Measurements from ENCODE around the gene CNKSR2. TPM values are rescaled to one million over a fixed set of nuclear protein-coding genes. Genes with fewer than 3 reads are reported as not detected.

The CNKSR2 gene
- total RNA-seq, 1 experiment from 2014 or later: 11.3 TPM

GRCh38 chrX:21616386-21616785 lies 242.2 kb downstream of the CNKSR2 start:
- no peak for TF ChIP-seq ZNF121 (CRISPR knock-in tag; IDR thresholded peaks at IDR 0.05)
- TF ChIP-seq NFATC4 (CRISPR knock-in tag; IDR thresholded peaks at IDR 0.05): no peak
- ChIA-PET POLR2A (no interaction called here), CTCF (no interaction called here)
- DNase-seq (ENCODE audit: low spot score) (no peak), ATAC-seq (no peak)
- H3K27me3 Mint-ChIP-seq (ENCODE audit: low read depth): no peaks in the 10 kb centered on the region
- H3K9me3 Mint-ChIP-seq: no peaks in the 10 kb centered on the region
- H3K27ac Mint-ChIP-seq: no peak overlapping the region
- peaks cover 4% of the 10 kb centered on the region; the same call in 1 of the 2 replicates for H3K4me1 Mint-ChIP-seq
- no peaks in the 10 kb centered on the region for H3K36me3 Mint-ChIP-seq
- no peak overlapping the region for H3K4me3 Mint-ChIP-seq

DNA sequence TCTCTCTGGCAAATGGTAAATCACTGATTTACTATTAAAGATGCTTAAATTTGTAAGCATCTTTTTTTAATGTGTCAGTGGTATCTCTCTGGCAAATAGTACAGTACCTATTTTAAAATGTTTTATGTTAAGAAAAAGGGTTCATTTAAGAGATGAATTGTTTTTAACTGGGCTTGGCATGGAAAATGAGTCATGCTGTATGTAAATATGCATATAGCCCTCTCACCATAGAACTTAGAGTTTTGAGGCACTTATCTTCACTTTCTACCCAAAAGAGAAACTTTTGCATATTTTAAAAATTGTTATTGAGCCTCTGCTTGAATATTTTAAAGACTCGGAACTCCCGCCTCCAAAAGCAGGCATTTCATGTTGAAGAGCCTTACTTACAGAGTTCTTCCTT lies 246.0 kb downstream of the CNKSR2 start:
- no peaks in the 10 kb centered on the region for H3K27me3 Mint-ChIP-seq (ENCODE audit: low read depth)
- ChIA-PET CTCF (no interaction called here), POLR2A (no interaction called here)
- no peak for ATAC-seq
- peaks cover 4% of the 10 kb centered on the region; the same call in 1 of the 2 replicates for H3K4me1 Mint-ChIP-seq
- H3K4me3 Mint-ChIP-seq: no peak overlapping the region
- no peaks in the 10 kb centered on the region for H3K9me3 Mint-ChIP-seq
- H3K27ac Mint-ChIP-seq: no peak overlapping the region
- no peaks in the 10 kb centered on the region for H3K36me3 Mint-ChIP-seq
- no peak for TF ChIP-seq IRF2 (CRISPR knock-in tag; IDR thresholded peaks at IDR 0.05; ENCODE audit: borderline replicate concordance, low read depth)
- TF ChIP-seq MYBL2 (CRISPR knock-in tag; IDR thresholded peaks at IDR 0.05): no peak
- TF ChIP-seq RORB (CRISPR knock-in tag; IDR thresholded peaks at IDR 0.05): no peak
- TF ChIP-seq, protein P1, sequence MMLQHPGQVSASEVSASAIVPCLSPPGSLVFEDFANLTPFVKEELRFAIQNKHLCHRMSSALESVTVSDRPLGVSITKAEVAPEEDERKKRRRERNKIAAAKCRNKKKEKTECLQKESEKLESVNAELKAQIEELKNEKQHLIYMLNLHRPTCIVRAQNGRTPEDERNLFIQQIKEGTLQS (CRISPR knock-in tag; conservative IDR thresholded peaks at IDR 0.05): no peak
- TF ChIP-seq, protein P2, sequence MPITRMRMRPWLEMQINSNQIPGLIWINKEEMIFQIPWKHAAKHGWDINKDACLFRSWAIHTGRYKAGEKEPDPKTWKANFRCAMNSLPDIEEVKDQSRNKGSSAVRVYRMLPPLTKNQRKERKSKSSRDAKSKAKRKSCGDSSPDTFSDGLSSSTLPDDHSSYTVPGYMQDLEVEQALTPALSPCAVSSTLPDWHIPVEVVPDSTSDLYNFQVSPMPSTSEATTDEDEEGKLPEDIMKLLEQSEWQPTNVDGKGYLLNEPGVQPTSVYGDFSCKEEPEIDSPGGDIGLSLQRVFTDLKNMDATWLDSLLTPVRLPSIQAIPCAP (CRISPR knock-in tag; IDR thresholded peaks at IDR 0.05): no peak
- no peak for TF ChIP-seq FOXK1 (CRISPR knock-in tag; IDR thresholded peaks at IDR 0.05)
- no peak for TF ChIP-seq GABPB1 (CRISPR knock-in tag; IDR thresholded peaks at IDR 0.05)
- no peak for TF ChIP-seq NR3C1 (CRISPR knock-in tag; conservative IDR thresholded peaks at IDR 0.05; ENCODE audit: low read depth)
- TF ChIP-seq STAT6 (CRISPR knock-in tag; conservative IDR thresholded peaks at IDR 0.05; ENCODE audit: low read depth): no peak
- no peak for TF ChIP-seq ZNF281 (CRISPR knock-in tag; IDR thresholded peaks at IDR 0.05)
- no peak for TF ChIP-seq FOXP1 (CRISPR knock-in tag; IDR thresholded peaks at IDR 0.05; ENCODE audit: borderline replicate concordance)
- TF ChIP-seq ZNF138 (CRISPR knock-in tag; conservative IDR thresholded peaks at IDR 0.05): no peak
- TF ChIP-seq SP1 (CRISPR knock-in tag; conservative IDR thresholded peaks at IDR 0.05): no peak
- no peak for TF ChIP-seq EMX1 (CRISPR knock-in tag; IDR thresholded peaks at IDR 0.05)
- TF ChIP-seq ATF1 (CRISPR knock-in tag; IDR thresholded peaks at IDR 0.05): no peak
- TF ChIP-seq ZNF121 (CRISPR knock-in tag; IDR thresholded peaks at IDR 0.05): no peak
- TF ChIP-seq CREM (CRISPR knock-in tag; IDR thresholded peaks at IDR 0.05): no peak
- TF ChIP-seq TEAD1 (CRISPR knock-in tag; IDR thresholded peaks at IDR 0.05): no peak
- no peak for TF ChIP-seq SOX15 (CRISPR knock-in tag; IDR thresholded peaks at IDR 0.05)
- DNase-seq (ENCODE audit: low spot score): no peak

All from WTC11 (cell line).